Fibroblast of villous mesenchyme (primary cell): ENCODE measurements around the gene CPAMD8. TPM values are rescaled to one million over a fixed set of nuclear protein-coding genes. Genes with fewer than 3 reads are reported as not detected.
A peak's percentile ranks its signal among the peaks of the same experiment; 100 is the strongest.

ENCODE experiments used
- DNase-seq: peaks from one replicate; pipeline ENCODE4 v3.0.0-alpha.2; 2010; ENCODE audit warnings: low read depth
- H3K4me3 ChIP-seq: 2 replicates; pipeline ENCODE4 v1.5.1; 2011; ENCODE audit warnings: low read depth, mild to moderate bottlenecking, low read length
- CTCF ChIP-seq: IDR thresholded peaks from 2 replicates; pipeline ENCODE4 v1.5.1; 2012; ENCODE audit warnings: low read depth, mild to moderate bottlenecking, low read length; ENCODE audit not compliant: insufficient read depth
- total RNA-seq: library from RNA; depleted of rRNA; stranded (reverse); fragments of >200 nt; gene quantifications from 2 replicates; pipeline ENCODE4 v1.2.3, GENCODE V29; 2012

CPAMD8 gene
- total RNA-seq, 1 donor = 0.43 TPM

GRCh38 chr19:16860118-16860517 is 166.5 kb downstream of the CPAMD8 start:
- TF ChIP-seq CTCF = no peak
- DNase-seq = no peak
- H3K4me3 ChIP-seq = no peak overlapping the region

GRCh38 chr19:16859626-16860025 is 167.0 kb downstream of the CPAMD8 start:
- no peak for DNase-seq
- H3K4me3 ChIP-seq = no peak overlapping the region
- TF ChIP-seq CTCF = no peak

GRCh38 chr19:16856091-16856490 is 170.5 kb downstream of the CPAMD8 start:
- H3K4me3 ChIP-seq = no peak overlapping the region
- no peak for DNase-seq
- no peak for TF ChIP-seq CTCF

GRCh38 chr19:16853066-16853465 is 173.5 kb downstream of the CPAMD8 start:
- DNase-seq = no peak
- TF ChIP-seq CTCF = no peak
- H3K4me3 ChIP-seq = no peak overlapping the region

GRCh38 chr19:16851031-16851712 is 175.4 kb downstream of the CPAMD8 start:
- H3K4me3 ChIP-seq = no peak overlapping the region
- no peak for DNase-seq
- no peak for TF ChIP-seq CTCF

GRCh38 chr19:16850133-16850532 is 176.5 kb downstream of the CPAMD8 start:
- no peak overlapping the region for H3K4me3 ChIP-seq
- no peak for DNase-seq
- no peak for TF ChIP-seq CTCF

GRCh38 chr19:16849168-16849567 is 177.4 kb downstream of the CPAMD8 start:
- H3K4me3 ChIP-seq = no peak overlapping the region
- peak; percentile 19 for DNase-seq
- TF ChIP-seq CTCF = no peak
